ENCODE results near the gene RPIA. TPM values are rescaled to one million over a fixed set of nuclear protein-coding genes. Genes with fewer than 3 reads are reported as not detected.

The RPIA gene
- total and polyA plus RNA-seq, 2 donors (not counting 1 experiment from before 2014, with no cell fraction given): 6.4 to 9.4 TPM

GRCh38 chr2:88720399-88720798, 28.9 kb downstream of the RPIA start:
- no peaks in the 10 kb centered on the region for H4K20me1 ChIP-seq (ENCODE audit: control insufficient read depth, extremely low read depth, insufficient read depth, low read length)
- no peak overlapping the region for H3K27ac ChIP-seq (ENCODE audit: insufficient read depth, low read length)
- H3K4me2 ChIP-seq (ENCODE audit: extremely low read depth, insufficient read depth, low read length): no peak overlapping the region
- no peaks in the 10 kb centered on the region for H3K27me3 ChIP-seq (ENCODE audit: control insufficient read depth, insufficient read depth, low read length)
- H2AFZ ChIP-seq (ENCODE audit: low read length): no peak overlapping the region
- no peaks in the 10 kb centered on the region for H3K79me2 ChIP-seq (ENCODE audit: control insufficient read depth, insufficient read depth, low read length)
- no peak overlapping the region for H3K9ac ChIP-seq (ENCODE audit: insufficient read depth, low read length)
- no peaks in the 10 kb centered on the region for H3K4me1 ChIP-seq (ENCODE audit: control insufficient read depth, extremely low read depth, insufficient read depth, low read length)
- H3K9me3 ChIP-seq (ENCODE audit: control insufficient read depth, insufficient read depth, low read depth, low read length): no peaks in the 10 kb centered on the region
- no peak for TF ChIP-seq EZH2 (IDR thresholded peaks at IDR 0.05; ENCODE audit: low read length, missing control alignments)
- no peak for TF ChIP-seq CTCF (conservative IDR thresholded peaks at IDR 0.05 in 1 of 2, IDR thresholded peaks at IDR 0.05 in 1 of 2; ENCODE audit: low read depth in 1 of 2, low read length in 2 of 2)
- no peaks in the 10 kb centered on the region for H3K36me3 ChIP-seq (ENCODE audit: control insufficient read depth, insufficient read depth, low read length)
- H3K4me3 ChIP-seq (replicated peaks in 1 of 4; ENCODE audit: control extremely low read depth in 1 of 4, insufficient read depth in 1 of 4, low read depth in 3 of 4, low read length in 4 of 4): no peak overlapping the region
- no peak for DNase-seq (ENCODE audit: low read depth in 2 of 2)

GRCh38 chr2:88721268-88721667, 29.8 kb downstream of the RPIA start:
- no peak overlapping the region for H3K4me3 ChIP-seq (replicated peaks in 1 of 4; ENCODE audit: control extremely low read depth in 1 of 4, insufficient read depth in 1 of 4, low read depth in 3 of 4, low read length in 4 of 4)
- no peaks in the 10 kb centered on the region for H3K36me3 ChIP-seq (ENCODE audit: control insufficient read depth, insufficient read depth, low read length)
- no peak overlapping the region for H3K4me2 ChIP-seq (ENCODE audit: extremely low read depth, insufficient read depth, low read length)
- H3K27ac ChIP-seq (ENCODE audit: insufficient read depth, low read length): no peak overlapping the region
- no peaks in the 10 kb centered on the region for H4K20me1 ChIP-seq (ENCODE audit: control insufficient read depth, extremely low read depth, insufficient read depth, low read length)
- no peak overlapping the region for H3K9ac ChIP-seq (ENCODE audit: insufficient read depth, low read length)
- H3K79me2 ChIP-seq (ENCODE audit: control insufficient read depth, insufficient read depth, low read length): no peaks in the 10 kb centered on the region
- TF ChIP-seq CTCF (conservative IDR thresholded peaks at IDR 0.05 in 1 of 2, IDR thresholded peaks at IDR 0.05 in 1 of 2; ENCODE audit: low read depth in 1 of 2, low read length in 2 of 2) (no peak), EZH2 (IDR thresholded peaks at IDR 0.05; ENCODE audit: low read length, missing control alignments) (no peak)
- H3K4me1 ChIP-seq (ENCODE audit: control insufficient read depth, extremely low read depth, insufficient read depth, low read length): no peaks in the 10 kb centered on the region
- no peaks in the 10 kb centered on the region for H3K27me3 ChIP-seq (ENCODE audit: control insufficient read depth, insufficient read depth, low read length)
- H3K9me3 ChIP-seq (ENCODE audit: control insufficient read depth, insufficient read depth, low read depth, low read length): no peaks in the 10 kb centered on the region
- DNase-seq (ENCODE audit: low read depth in 2 of 2): no peak
- no peak overlapping the region for H2AFZ ChIP-seq (ENCODE audit: low read length)

GRCh38 chr2:88724643-88725332, 33.3 kb downstream of the RPIA start:
- Histone ChIP-seq H3K27me3 (ENCODE audit: control insufficient read depth, insufficient read depth, low read length) (no peaks in the 10 kb centered on the region), H3K36me3 (ENCODE audit: control insufficient read depth, insufficient read depth, low read length) (no peaks in the 10 kb centered on the region), H3K9me3 (ENCODE audit: control insufficient read depth, insufficient read depth, low read depth, low read length) (no peaks in the 10 kb centered on the region), H3K4me2 (ENCODE audit: extremely low read depth, insufficient read depth, low read length) (no peak overlapping the region), H3K4me3 (replicated peaks in 1 of 4; ENCODE audit: control extremely low read depth in 1 of 4, insufficient read depth in 1 of 4, low read depth in 3 of 4, low read length in 4 of 4) (no peak overlapping the region), H3K9ac (ENCODE audit: insufficient read depth, low read length) (no peak overlapping the region), H3K4me1 (ENCODE audit: control insufficient read depth, extremely low read depth, insufficient read depth, low read length) (no peaks in the 10 kb centered on the region), H3K79me2 (ENCODE audit: control insufficient read depth, insufficient read depth, low read length) (no peaks in the 10 kb centered on the region), H4K20me1 (ENCODE audit: control insufficient read depth, extremely low read depth, insufficient read depth, low read length) (no peaks in the 10 kb centered on the region), H3K27ac (ENCODE audit: insufficient read depth, low read length) (no peak overlapping the region), H2AFZ (ENCODE audit: low read length) (no peak overlapping the region)
- TF ChIP-seq CTCF (conservative IDR thresholded peaks at IDR 0.05 in 1 of 2, IDR thresholded peaks at IDR 0.05 in 1 of 2; ENCODE audit: low read depth in 1 of 2, low read length in 2 of 2) (no peak), EZH2 (IDR thresholded peaks at IDR 0.05; ENCODE audit: low read length, missing control alignments) (no peak)
- no peak for DNase-seq (ENCODE audit: low read depth in 2 of 2)
